ENCODE measurements around the gene HS2ST1. TPM values are rescaled to one million over a fixed set of nuclear protein-coding genes. Genes with fewer than 3 reads are reported as not detected.

Gene HS2ST1
- total RNA-seq, 1 donor from 2014 or later, result 12.6 TPM

DNA sequence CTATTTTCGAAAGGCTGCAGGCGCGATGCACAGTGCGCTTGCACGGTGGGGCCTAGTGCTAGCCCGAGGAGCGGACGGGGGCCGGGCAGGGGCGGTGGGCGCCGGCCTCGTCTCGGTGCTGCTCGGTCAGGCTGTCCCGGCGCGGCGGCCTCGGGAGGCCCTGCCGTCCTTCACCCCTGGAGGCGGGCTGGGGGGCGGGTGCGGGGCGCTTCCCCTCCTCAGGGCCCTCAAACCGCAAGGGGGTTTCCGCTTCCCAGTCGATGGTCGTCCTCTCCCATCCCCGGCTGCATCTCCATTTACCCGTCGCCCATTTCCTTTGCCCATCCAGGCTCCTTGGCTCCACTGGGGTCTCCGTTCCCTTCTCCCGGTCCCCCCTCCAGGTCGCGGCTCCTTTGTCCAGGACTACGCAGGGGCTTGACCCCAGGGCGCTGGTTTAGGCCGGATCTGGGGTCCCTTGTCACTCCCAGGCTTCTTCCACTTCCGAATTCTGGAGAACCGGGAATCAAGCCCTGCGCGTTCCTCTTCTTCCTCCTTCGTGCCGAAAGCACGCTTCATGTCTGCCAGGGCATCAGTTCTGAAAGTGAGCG lies 217.9 kb downstream of the HS2ST1 start:
- intact Hi-C loops (cut with micrococcal nuclease), result no loop called here
- Histone ChIP-seq H3K9me3 (replicated peaks) (no peaks in the 10 kb centered on the region), H3K36me3 (no peaks in the 10 kb centered on the region), H3K4me3 (peak overlapping the region; percentile 65), H3K27ac (replicated peaks) (peak overlapping the region; percentile 72), H3K4me1 (peaks cover 42% of the 10 kb centered on the region), H3K27me3 (ENCODE audit: low read depth) (peaks cover 5% of the 10 kb centered on the region)
- DNase-seq, result no peak
- no peak for TF ChIP-seq CTCF (IDR thresholded peaks at IDR 0.05; ENCODE audit: borderline replicate concordance)

DNA sequence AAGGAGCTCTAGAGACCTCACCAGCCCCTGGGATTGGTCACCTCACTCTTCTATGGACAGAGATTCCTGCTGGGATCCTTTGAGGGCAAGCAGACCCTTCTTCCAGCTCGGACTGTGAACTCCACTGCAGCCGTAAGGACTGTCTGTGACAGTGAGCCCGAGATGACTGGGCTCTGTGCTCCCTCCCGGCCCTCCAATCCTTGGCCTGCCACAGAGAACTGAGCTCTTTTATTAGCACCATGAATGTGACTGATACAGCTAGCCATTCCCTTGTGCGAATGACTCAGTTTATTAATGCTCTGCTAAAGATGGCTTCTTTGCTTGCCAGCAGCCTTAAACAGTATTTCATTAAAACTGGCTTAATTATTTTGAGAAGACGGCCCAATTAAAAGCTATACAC lies 219.6 kb downstream of the HS2ST1 start:
- H3K4me3 ChIP-seq, result no peak overlapping the region
- peaks cover 42% of the 10 kb centered on the region for H3K4me1 ChIP-seq
- TF ChIP-seq CTCF (IDR thresholded peaks at IDR 0.05; ENCODE audit: borderline replicate concordance), result no peak
- no peak for DNase-seq
- H3K27ac ChIP-seq (replicated peaks), result peak overlapping the region; percentile 36
- no peaks in the 10 kb centered on the region for H3K36me3 ChIP-seq
- intact Hi-C loops (cut with micrococcal nuclease), result no loop called here
- H3K9me3 ChIP-seq (replicated peaks), result no peaks in the 10 kb centered on the region
- H3K27me3 ChIP-seq (ENCODE audit: low read depth), result peaks cover 5% of the 10 kb centered on the region

GRCh38 chr1:87134625-87135328 lies 220.3 kb downstream of the HS2ST1 start:
- DNase-seq, result no peak
- Histone ChIP-seq H3K4me1 (peaks cover 42% of the 10 kb centered on the region), H3K4me3 (no peak overlapping the region), H3K27me3 (ENCODE audit: low read depth) (peaks cover 3% of the 10 kb centered on the region), H3K27ac (replicated peaks) (peak overlapping the region; percentile 36), H3K9me3 (replicated peaks) (no peaks in the 10 kb centered on the region), H3K36me3 (no peaks in the 10 kb centered on the region)
- intact Hi-C loops (cut with micrococcal nuclease), result no loop called here
- no peak for TF ChIP-seq CTCF (IDR thresholded peaks at IDR 0.05; ENCODE audit: borderline replicate concordance)

GRCh38 chr1:87135329-87135712 lies 220.9 kb downstream of the HS2ST1 start:
- H3K9me3 ChIP-seq (replicated peaks), result no peaks in the 10 kb centered on the region
- no peak for TF ChIP-seq CTCF (IDR thresholded peaks at IDR 0.05; ENCODE audit: borderline replicate concordance)
- peak overlapping the region; percentile 36 for H3K27ac ChIP-seq (replicated peaks)
- intact Hi-C loops (cut with micrococcal nuclease), result no loop called here
- no peak overlapping the region for H3K4me3 ChIP-seq
- H3K36me3 ChIP-seq, result no peaks in the 10 kb centered on the region
- H3K4me1 ChIP-seq, result peaks cover 42% of the 10 kb centered on the region
- DNase-seq, result no peak
- no peaks in the 10 kb centered on the region for H3K27me3 ChIP-seq (ENCODE audit: low read depth)

DNA sequence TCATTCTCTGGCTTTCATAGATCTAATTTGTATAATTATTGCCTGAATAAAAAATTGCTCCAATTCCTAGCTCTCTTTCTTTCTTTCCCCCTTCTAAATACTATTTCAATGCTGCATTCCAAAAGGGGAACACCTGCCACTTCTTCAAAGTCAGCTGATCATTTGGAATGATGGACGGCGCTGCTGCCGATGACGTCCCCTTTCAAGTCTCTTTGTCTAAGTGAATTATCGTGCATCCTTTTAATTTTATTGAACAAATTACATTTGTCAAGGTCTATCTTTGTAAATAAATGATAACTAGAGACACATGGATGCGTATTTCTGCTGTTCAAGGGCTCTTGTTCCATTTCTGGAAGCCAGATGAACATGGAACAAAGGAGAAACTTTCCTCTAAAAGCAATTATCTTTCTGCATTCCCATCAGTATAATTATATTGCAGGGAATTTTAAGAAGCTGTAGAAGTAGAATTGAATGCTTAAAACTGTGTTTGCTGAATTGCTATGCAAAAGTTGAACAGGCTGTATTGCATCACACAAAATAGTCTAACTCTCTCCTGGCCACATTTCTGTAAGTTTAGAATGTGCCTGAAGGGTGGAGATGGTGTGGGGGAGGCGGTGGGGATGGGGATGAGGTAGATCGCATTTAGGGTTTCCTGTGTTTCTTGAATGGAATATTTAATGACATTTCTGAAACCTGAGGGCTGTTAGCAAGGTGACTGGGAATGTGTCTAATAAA lies 222.3 kb downstream of the HS2ST1 start:
- no peak for TF ChIP-seq CTCF (IDR thresholded peaks at IDR 0.05; ENCODE audit: borderline replicate concordance)
- Histone ChIP-seq H3K4me1 (peaks cover 36% of the 10 kb centered on the region), H3K9me3 (replicated peaks) (no peaks in the 10 kb centered on the region), H3K36me3 (no peaks in the 10 kb centered on the region), H3K27ac (replicated peaks) (no peak overlapping the region), H3K4me3 (no peak overlapping the region), H3K27me3 (ENCODE audit: low read depth) (no peaks in the 10 kb centered on the region)
- intact Hi-C loops (cut with micrococcal nuclease), result no loop called here
- DNase-seq, result no peak
